MM.1S (cell line): ENCODE results near the gene BMPR2.

Experiments
- EZH2 ChIP-seq: fragments of 300-600 bp; sonication (generic); optimal IDR thresholded peaks from 2 replicates; pipeline ENCODE3; 2017; ENCODE audit warnings: low read depth, mild to moderate bottlenecking, antibody characterized with exemption, low read length, mixed read lengths
- EZH2phosphoT487 ChIP-seq: fragments of 300-600 bp; sonication (generic); IDR thresholded peaks from 2 replicates; pipeline ENCODE4 v1.6.1; 2018; ENCODE audit warnings: antibody characterized with exemption, low read length
- TF ChIP-seq, protein P1 (sequence below): fragments of 300-600 bp; sonication (generic); IDR thresholded peaks from 2 replicates; pipeline ENCODE4 v1.5.1; 2016; ENCODE audit warnings: antibody characterized with exemption, low read length, mixed read lengths

DNA sequence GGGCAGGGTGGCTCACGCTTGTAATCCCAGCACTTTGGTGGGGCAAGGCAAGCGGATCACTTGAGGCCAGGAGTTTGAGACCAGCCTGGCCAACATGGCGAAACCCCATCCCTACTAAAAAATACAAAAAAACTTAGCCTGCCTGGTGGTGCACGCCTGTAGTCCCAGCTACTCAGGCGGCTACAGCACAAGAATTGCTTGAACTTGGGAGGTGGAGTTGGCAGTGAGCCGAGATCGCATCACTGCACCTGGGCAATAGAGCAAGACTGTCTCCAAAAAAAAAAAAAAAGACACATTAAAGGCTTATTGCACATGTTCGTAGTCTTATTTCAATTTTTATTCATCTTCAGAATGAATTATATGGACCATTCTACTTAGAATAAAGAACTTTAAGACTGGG is 110.2 kb downstream of the BMPR2 start:
- TF ChIP-seq, protein P1, sequence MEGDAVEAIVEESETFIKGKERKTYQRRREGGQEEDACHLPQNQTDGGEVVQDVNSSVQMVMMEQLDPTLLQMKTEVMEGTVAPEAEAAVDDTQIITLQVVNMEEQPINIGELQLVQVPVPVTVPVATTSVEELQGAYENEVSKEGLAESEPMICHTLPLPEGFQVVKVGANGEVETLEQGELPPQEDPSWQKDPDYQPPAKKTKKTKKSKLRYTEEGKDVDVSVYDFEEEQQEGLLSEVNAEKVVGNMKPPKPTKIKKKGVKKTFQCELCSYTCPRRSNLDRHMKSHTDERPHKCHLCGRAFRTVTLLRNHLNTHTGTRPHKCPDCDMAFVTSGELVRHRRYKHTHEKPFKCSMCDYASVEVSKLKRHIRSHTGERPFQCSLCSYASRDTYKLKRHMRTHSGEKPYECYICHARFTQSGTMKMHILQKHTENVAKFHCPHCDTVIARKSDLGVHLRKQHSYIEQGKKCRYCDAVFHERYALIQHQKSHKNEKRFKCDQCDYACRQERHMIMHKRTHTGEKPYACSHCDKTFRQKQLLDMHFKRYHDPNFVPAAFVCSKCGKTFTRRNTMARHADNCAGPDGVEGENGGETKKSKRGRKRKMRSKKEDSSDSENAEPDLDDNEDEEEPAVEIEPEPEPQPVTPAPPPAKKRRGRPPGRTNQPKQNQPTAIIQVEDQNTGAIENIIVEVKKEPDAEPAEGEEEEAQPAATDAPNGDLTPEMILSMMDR, result no peak
- TF ChIP-seq EZH2 (no peak), EZH2phosphoT487 (no peak)
